Osteoblast (primary cell): ENCODE data around the gene ZNF613. TPM values are rescaled to one million over a fixed set of nuclear protein-coding genes. Genes with fewer than 3 reads are reported as not detected.
"Not testable (repeated sequence)": the region's sequence is repeated elsewhere in the genome, so short reads cannot be mapped to it uniquely, and the experiment has no call there.

Experiments
- DNase-seq: peaks from one replicate; pipeline ENCODE4 v3.0.0; 2011; ENCODE audit warnings: low spot score, mixed read lengths; ENCODE audit not compliant: insufficient read length; ENCODE audit errors: missing footprints
- H2AFZ ChIP-seq: 2 replicates; pipeline ENCODE4 v1.6.0; 2011; ENCODE audit warnings: mild to moderate bottlenecking, low read length
- H3K27ac ChIP-seq: 2 replicates; pipeline ENCODE4 v1.5.1; 2011; ENCODE audit warnings: mild to moderate bottlenecking, low read depth, low read length, moderate library complexity
- H3K27me3 ChIP-seq: 2 replicates; pipeline ENCODE4 v1.6.0; 2012; ENCODE audit warnings: mild to moderate bottlenecking, control low read depth, inconsistent platforms, low read length, moderate library complexity; ENCODE audit not compliant: insufficient read depth
- H3K36me3 ChIP-seq: 2 replicates; pipeline ENCODE4 v1.5.1; 2011; ENCODE audit warnings: mild to moderate bottlenecking, low read length, control low read depth, moderate library complexity; ENCODE audit not compliant: insufficient read depth
- H3K4me1 ChIP-seq: 2 replicates; pipeline ENCODE4 v1.5.1; 2011; ENCODE audit warnings: mild to moderate bottlenecking, low read length, control low read depth, moderate library complexity; ENCODE audit not compliant: insufficient read depth
- H3K4me2 ChIP-seq: 2 replicates; pipeline ENCODE4 v1.6.0; 2011; ENCODE audit warnings: mild to moderate bottlenecking, low read length; ENCODE audit not compliant: insufficient read depth
- H3K4me3 ChIP-seq: fragments of 200-600 bp; sonication (generic); 3 replicates; pipeline ENCODE4 v1.5.1; 2012; ENCODE audit warnings: mild to moderate bottlenecking, low read length, inconsistent platforms; ENCODE audit not compliant: insufficient read depth
- H3K79me2 ChIP-seq: 2 replicates; pipeline ENCODE4 v1.6.0; 2012; ENCODE audit warnings: mild to moderate bottlenecking, low read length, control low read depth, inconsistent platforms; ENCODE audit not compliant: insufficient read depth
- H3K9me3 ChIP-seq: 2 replicates; pipeline ENCODE4 v1.5.1; 2011; ENCODE audit warnings: low read depth, low read length, control low read depth
- H4K20me1 ChIP-seq: 2 replicates; pipeline ENCODE4 v1.6.0; 2012; ENCODE audit warnings: mild to moderate bottlenecking, low read length, control low read depth; ENCODE audit not compliant: insufficient read depth
- total RNA-seq: library from RNA; depleted of rRNA; stranded (reverse); fragments of >200 nt; gene quantifications from 2 replicates; pipeline ENCODE4 v1.2.3, GENCODE V29; 2012
- TF ChIP-seq, protein P1 (sequence below): IDR thresholded peaks from 2 replicates; pipeline ENCODE4 v1.5.1; 2011; ENCODE audit warnings: mild to moderate bottlenecking, low read depth, low read length, moderate library complexity; ENCODE audit errors: extremely low read depth

The ZNF613 gene
- total RNA-seq, 1 donor = 6.5 TPM

DNA sequence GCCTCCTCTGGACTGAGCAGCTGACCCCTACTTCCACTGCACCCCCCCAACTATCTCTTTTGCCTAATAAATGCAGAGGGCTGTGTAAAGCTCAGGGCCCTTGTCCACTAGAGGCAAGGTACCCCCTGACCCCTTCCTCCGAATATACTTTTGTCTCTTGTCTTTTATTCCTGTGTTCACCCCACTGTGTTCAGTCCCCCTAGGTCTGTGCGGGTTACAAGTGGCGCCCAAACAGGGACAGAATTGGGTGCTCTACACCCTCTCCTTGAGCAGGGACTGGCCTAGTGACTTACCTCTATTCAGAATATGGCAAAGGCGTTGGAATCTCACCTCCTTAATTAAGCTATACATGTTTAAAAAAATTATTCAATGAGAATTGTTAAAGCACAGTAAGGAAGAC, 44.4 kb downstream of the ZNF613 start:
- DNase-seq = no peak
- TF ChIP-seq, protein P1, sequence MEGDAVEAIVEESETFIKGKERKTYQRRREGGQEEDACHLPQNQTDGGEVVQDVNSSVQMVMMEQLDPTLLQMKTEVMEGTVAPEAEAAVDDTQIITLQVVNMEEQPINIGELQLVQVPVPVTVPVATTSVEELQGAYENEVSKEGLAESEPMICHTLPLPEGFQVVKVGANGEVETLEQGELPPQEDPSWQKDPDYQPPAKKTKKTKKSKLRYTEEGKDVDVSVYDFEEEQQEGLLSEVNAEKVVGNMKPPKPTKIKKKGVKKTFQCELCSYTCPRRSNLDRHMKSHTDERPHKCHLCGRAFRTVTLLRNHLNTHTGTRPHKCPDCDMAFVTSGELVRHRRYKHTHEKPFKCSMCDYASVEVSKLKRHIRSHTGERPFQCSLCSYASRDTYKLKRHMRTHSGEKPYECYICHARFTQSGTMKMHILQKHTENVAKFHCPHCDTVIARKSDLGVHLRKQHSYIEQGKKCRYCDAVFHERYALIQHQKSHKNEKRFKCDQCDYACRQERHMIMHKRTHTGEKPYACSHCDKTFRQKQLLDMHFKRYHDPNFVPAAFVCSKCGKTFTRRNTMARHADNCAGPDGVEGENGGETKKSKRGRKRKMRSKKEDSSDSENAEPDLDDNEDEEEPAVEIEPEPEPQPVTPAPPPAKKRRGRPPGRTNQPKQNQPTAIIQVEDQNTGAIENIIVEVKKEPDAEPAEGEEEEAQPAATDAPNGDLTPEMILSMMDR = no peak
- H3K36me3 ChIP-seq = peaks cover 60% of the 10 kb centered on the region

DNA sequence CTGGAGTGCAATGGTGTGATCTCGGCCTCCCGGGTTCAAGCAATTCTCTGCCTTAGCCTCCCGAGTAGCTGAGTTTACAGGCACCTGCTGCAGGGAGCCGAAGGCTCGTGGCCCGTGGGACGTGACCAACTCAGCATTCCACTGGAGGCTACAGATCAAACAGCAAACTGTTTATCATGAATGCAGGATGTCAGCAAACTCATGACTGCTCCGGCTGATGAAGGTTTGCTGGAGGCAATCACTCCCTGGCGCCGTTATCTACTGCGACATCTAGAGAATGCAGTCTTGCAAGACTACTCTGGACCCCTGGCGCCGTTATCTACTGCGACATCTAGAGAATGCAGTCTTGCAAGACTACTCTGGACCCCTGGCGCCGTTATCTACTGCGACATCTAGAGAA, 48.5 kb downstream of the ZNF613 start:
- not testable (repeated sequence) for H3K4me2 ChIP-seq, H2AFZ ChIP-seq, DNase-seq, H3K27ac ChIP-seq, H3K4me3 ChIP-seq, H3K27me3 ChIP-seq, H3K4me1 ChIP-seq, H4K20me1 ChIP-seq
- Histone ChIP-seq H3K36me3 (peaks cover 34% of the 10 kb centered on the region), H3K79me2 (peaks cover 42% of the 10 kb centered on the region), H3K9me3 (peaks cover 15% of the 10 kb centered on the region)

More for the DNA sequence above, 44.4 kb downstream of the ZNF613 start:
- Histone ChIP-seq H3K27ac (no peak overlapping the region), H3K9me3 (peaks cover 18% of the 10 kb centered on the region), H3K4me3 (no peak overlapping the region), H3K4me2 (no peak overlapping the region), H3K27me3 (no peaks in the 10 kb centered on the region), H4K20me1 (no peaks in the 10 kb centered on the region), H3K79me2 (peaks cover 6% of the 10 kb centered on the region), H2AFZ (no peak overlapping the region), H3K4me1 (no peaks in the 10 kb centered on the region)

DNA sequence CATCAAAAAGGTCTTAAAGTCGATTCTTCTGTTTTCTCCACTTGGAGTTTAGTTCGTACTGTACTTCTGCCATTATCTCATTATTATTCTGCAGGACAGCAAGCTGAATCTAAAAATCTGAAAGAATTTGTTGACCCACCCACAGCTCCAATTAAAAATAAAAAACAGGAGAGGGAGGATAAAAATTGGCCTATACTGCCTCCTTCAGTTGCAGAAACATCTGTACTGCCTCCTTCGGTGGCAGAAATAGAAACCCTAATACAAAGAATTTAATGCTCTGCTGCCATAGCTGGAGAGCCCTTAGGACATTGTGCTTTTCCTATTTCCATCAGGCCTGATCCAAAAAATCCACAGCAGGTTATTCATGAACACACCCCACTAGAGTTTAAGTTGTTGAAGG, 49.6 kb downstream of the ZNF613 start:
- H3K4me2 ChIP-seq = no peak overlapping the region
- no peaks in the 10 kb centered on the region for H3K27me3 ChIP-seq
- peaks cover 23% of the 10 kb centered on the region for H3K36me3 ChIP-seq
- H3K4me3 ChIP-seq = no peak overlapping the region
- H3K9me3 ChIP-seq = peaks cover 4% of the 10 kb centered on the region
- peaks cover 52% of the 10 kb centered on the region for H3K79me2 ChIP-seq
- TF ChIP-seq, protein P1 = no peak
- H4K20me1 ChIP-seq = no peaks in the 10 kb centered on the region
- H3K4me1 ChIP-seq = no peaks in the 10 kb centered on the region
- no peak overlapping the region for H2AFZ ChIP-seq
- DNase-seq = no peak
- no peak overlapping the region for H3K27ac ChIP-seq

DNA sequence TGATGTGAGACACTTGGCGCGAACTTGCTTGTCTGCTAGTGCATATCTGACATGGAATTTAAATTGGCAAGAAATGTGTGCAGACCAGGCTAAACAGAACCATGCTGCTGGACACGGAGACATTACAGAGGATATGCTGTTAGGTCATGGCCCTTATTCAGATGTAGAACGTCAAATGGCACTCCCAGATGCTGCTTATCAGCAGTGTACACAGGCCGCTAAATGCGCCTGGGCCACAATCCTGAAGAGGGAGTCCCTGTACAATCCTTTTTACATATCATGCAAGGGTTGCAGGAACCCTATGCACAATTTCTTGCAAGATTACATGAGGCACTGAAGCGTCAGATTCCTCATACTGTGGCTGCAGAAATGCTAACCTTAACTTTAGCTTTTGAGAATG, 50.1 kb downstream of the ZNF613 start:
- H3K4me1 ChIP-seq = no peaks in the 10 kb centered on the region
- TF ChIP-seq, protein P1 = no peak
- no peak overlapping the region for H3K27ac ChIP-seq
- no peak overlapping the region for H3K4me2 ChIP-seq
- H3K36me3 ChIP-seq = peaks cover 19% of the 10 kb centered on the region
- peaks cover 2% of the 10 kb centered on the region for H3K9me3 ChIP-seq
- H2AFZ ChIP-seq = no peak overlapping the region
- no peak for DNase-seq
- no peaks in the 10 kb centered on the region for H4K20me1 ChIP-seq
- no peak overlapping the region for H3K4me3 ChIP-seq
- peaks cover 56% of the 10 kb centered on the region for H3K79me2 ChIP-seq
- H3K27me3 ChIP-seq = no peaks in the 10 kb centered on the region
